Retinal pigment epithelial cell (primary cell): ENCODE results near the gene NRG3.
A peak's percentile ranks its signal among the peaks of the same experiment; 100 is the strongest.
"Not testable (repeated sequence)": the region's sequence is repeated elsewhere in the genome, so short reads cannot be mapped to it uniquely, and the experiment has no call there.

Experiments used
- DNase-seq: peaks from one replicate; pipeline ENCODE4 v3.0.0-alpha.2; 2010; ENCODE audit warnings: low read depth
- H3K4me3 ChIP-seq: 2 replicates; pipeline ENCODE4 v1.5.1; 2011; ENCODE audit warnings: mild to moderate bottlenecking, low read length, control low read depth, moderate library complexity
- CTCF ChIP-seq: conservative IDR thresholded peaks from 2 replicates; pipeline ENCODE4 v1.5.1; 2011; ENCODE audit warnings: low read depth, low read length, control low read depth, inconsistent platforms

NRG3 gene

DNA sequence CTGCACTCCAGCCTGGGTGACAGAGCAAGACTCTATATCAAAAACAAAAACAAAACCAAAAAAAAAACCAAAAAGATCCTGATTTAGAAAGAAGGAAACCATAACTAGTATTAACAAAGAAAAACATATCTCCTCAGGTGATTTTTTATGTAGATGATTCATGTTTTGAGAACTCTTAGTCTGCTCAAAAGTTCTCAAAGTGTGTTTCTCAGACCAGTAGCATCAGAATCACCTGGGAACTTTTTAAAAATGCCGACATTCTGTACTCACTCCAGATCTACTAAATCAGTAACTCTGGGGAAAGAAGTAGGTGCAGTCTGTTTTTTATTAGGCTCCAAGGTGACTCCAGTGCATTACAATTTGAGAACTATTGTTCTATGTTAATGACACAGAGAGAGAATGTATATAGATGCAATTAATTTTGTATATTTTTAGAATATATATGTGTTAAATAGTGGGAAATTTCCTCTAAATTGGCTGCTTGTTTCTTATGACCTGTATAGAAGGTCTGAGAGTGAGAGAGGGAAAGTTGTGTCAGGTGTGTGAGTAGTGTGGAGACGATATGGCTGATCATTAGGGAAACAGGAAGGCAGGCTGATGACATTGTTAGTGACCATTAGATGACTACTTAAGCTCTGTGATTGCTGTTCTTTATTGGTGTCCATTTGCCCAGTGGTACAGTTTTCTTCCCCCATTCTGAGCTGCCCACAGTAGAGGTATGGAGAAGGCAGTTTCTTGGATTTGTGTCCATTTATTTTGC, 1075.0 kb downstream of the NRG3 start:
- no peak overlapping the region for H3K4me3 ChIP-seq
- no peak for DNase-seq
- TF ChIP-seq CTCF: no peak

- no peak for DNase-seq
- H3K4me3 ChIP-seq: no peak overlapping the region
- no peak for TF ChIP-seq CTCF
Measured at GRCh38 chr10:82953331-82953730, 1078.3 kb downstream of the NRG3 start.

GRCh38 chr10:82953909-82954308, 1078.9 kb downstream of the NRG3 start:
- H3K4me3 ChIP-seq: no peak overlapping the region
- no peak for DNase-seq
- TF ChIP-seq CTCF: peak; percentile 6

DNA sequence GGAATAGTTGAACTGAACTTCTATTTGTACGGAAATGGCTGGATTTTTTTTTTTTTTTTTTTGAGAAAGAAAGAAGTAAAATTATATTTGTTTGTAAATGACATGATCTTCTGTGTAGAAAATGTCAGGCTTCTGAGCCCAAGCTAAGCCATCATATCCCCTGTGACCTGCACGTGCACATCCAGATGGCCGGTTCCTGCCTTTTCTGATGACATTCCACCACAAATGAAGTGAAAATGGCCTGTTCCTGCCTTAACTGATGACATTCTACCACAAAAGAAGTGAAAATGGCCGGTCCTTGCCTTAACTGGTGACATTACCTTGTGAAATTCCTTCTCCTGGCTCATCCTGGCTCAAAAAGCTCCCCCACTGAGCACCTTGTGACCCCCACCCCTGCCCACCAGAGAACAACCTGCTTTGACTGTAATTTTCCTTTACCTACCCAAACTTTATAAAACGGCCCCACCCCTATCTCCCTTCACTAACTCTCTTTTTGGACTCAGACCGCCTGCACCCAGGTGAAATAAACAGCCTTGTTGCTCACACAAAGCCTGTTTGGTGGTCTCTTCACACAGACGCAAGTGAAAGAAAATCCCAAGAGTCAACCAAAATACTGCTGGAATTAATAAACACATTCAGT, 1085.5 kb downstream of the NRG3 start:
- not testable (repeated sequence) for DNase-seq, H3K4me3 ChIP-seq

GRCh38 chr10:82961864-82962263, 1086.9 kb downstream of the NRG3 start:
- no peak for DNase-seq
- H3K4me3 ChIP-seq: no peak overlapping the region
- TF ChIP-seq CTCF: no peak

- H3K4me3 ChIP-seq: no peak overlapping the region
- no peak for DNase-seq
- no peak for TF ChIP-seq CTCF
Measured at GRCh38 chr10:82966130-82966529, 1091.1 kb downstream of the NRG3 start.

DNA sequence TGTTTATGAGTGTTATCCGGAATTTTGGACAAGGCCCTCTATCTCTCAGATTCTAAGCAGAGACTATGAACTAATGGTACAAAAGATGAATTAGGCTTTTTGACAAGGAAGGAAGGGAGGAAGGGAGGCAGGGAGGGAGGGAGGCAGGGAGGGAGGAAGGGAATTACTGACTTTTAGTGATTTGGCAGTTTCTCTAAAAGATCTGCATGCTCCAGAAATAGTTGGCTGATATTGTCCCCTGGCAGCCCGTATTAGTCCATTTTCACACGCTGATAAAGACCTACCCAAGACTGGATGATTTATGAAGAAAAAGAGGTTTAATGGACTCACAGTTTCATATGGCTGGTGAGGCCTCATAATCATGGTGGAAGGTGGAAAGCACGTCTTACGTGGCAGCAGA, 1093.5 kb downstream of the NRG3 start:
- DNase-seq: no peak
- H3K4me3 ChIP-seq: no peak overlapping the region
- no peak for TF ChIP-seq CTCF
